ENCODE results near the gene AGBL1.

DNA sequence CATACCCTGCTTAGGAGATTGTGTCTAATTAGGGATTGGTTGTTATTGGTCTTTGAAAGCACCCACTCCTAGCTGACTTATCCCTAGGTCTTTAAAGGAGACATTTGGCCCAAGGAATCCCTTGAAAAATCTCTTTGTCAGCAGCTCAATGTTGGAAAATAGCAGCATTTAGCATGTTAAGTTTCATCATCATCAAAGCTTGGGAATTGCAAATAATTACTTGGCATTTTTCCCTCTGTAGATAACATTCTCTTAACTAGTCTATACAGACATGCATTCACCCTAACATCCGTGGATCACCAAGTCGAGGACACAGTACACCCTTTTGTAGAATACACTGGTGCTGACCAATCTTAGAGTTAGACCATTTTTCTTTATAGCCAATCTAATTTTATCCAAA, 332.2 kb downstream of the AGBL1 start:
- TF ChIP-seq, protein P1, sequence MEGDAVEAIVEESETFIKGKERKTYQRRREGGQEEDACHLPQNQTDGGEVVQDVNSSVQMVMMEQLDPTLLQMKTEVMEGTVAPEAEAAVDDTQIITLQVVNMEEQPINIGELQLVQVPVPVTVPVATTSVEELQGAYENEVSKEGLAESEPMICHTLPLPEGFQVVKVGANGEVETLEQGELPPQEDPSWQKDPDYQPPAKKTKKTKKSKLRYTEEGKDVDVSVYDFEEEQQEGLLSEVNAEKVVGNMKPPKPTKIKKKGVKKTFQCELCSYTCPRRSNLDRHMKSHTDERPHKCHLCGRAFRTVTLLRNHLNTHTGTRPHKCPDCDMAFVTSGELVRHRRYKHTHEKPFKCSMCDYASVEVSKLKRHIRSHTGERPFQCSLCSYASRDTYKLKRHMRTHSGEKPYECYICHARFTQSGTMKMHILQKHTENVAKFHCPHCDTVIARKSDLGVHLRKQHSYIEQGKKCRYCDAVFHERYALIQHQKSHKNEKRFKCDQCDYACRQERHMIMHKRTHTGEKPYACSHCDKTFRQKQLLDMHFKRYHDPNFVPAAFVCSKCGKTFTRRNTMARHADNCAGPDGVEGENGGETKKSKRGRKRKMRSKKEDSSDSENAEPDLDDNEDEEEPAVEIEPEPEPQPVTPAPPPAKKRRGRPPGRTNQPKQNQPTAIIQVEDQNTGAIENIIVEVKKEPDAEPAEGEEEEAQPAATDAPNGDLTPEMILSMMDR (IDR thresholded peaks at IDR 0.05), result no peak
- TF ChIP-seq EZH2 (IDR thresholded peaks at IDR 0.05; ENCODE audit: borderline replicate concordance, insufficient read depth, low read depth, low read length, poor library complexity, severe bottlenecking), result no peak

All from B cell (primary cell).